SHP77 treated with DMSO at 0.1 percent for 48 hours (cell line): ENCODE results near the gene KRT28.
"Not testable (repeated sequence)": the region's sequence is repeated elsewhere in the genome, so short reads cannot be mapped to it uniquely, and the experiment has no call there.

ENCODE experiments used
- DNase-seq: peaks from one replicate; lab custom pipeline; 2025; lab: John Stamatoyannopoulos, UW

Gene KRT28

DNA sequence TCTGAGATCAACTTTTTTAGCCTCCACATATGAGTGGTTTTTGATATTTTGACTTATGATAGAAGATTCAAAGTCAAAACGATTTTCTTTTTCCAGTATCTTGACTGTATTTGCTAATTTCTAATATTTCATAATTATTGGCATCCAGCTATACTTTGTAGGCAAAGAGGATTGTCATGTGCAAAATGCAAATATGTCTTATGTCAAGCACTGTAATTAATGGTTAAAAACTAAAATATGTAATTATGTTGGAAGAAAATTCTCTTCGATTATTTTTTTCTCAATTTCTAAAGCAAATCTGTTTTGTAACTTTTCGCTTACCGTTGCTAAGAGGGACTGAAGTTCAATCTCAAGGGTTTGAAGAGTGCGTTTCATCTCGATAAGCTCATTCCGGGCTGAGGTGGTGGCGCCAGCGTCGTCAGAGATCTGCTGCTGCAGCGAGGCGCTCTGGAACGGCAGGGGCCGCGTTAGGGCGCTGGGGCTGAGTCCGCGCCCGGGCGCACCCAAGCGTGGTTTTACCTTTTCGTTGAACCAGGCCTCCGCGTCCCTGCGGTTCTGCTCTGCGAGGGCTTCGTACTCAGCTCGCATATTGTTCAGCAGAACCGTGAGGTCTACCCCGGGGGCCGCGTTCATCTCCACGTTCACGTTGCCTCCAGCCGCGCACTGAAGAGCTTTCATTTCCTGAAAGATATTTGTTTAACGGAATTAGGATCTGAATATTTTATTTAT is 20.4 kb downstream of the KRT28 start:
- no peak for DNase-seq

DNA sequence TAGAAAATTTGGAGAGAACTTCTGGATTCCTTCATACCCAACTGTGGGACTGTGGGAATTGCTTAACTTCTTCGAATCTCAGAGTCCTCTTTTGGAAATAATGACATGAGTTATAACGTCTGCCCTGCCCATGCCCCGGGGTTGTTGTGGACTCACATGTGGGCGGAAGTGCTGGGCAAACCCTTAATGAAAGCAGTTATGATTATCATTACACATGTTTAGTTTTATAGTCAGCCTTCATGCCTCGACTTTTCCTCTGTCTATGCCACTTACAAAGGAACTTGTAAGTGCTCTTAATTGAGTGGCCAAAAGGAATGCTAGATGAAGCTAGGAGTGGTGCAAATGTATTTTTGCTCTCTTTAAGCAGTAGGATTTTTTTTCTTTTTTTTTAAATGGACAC is 21.3 kb downstream of the KRT28 start:
- DNase-seq, result no peak

DNA sequence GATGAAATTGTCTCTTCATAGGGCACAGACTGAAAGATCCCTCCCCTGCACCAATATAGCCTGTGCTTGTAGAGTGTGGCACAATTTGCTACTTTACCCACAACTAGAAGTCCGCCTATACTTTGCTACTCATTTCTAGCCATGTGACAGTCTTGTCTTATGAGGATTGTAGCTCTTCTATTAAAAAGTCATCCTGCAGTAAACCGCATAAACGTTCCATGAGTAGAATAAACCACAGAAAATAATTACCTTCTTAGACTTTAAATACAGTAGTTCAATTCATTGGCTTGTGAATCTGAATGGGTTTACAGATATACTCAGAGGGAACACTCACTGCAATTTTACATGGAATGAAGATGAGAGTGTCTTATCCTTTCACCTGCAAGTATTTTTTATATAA is 21.8 kb downstream of the KRT28 start:
- no peak for DNase-seq

DNA sequence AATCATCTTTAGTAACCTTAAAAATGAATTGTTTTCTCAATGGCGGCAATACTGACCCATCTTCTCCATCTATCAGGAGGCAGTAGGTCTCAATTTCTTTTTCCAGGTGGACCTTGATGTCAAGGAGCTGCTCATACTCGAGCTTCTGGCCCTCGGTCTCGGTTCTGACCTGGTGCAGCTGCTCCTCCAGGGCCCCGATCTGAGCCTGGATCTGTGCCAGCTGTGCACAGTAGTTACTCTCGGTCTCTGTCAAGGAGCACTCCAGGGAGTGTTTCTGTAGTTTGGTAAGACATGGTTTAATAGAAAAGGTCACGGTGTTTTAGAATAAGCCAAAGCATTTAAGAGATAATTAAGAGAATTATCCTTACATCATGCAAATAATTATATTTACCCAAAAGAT is 22.3 kb downstream of the KRT28 start:
- no peak for DNase-seq

DNA sequence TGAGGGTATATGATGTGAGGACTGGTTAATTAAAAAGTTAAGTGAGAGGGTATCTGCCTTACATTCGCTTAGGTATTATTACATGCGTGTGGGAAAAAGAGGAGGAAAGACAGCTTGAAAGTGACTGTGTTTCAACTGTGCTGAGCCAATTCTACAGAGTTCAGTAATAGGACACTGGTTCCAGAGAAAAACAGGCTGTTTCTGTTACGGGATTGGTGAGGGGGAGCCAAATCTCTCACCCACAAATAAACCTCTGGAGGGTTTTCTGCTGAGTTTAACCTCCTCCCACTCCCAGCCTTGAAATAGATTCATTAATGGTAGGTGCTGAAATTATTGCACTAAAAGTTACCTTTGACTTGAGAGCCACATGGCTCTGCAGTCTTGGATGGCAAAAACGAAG is 23.8 kb downstream of the KRT28 start:
- no peak for DNase-seq

DNA sequence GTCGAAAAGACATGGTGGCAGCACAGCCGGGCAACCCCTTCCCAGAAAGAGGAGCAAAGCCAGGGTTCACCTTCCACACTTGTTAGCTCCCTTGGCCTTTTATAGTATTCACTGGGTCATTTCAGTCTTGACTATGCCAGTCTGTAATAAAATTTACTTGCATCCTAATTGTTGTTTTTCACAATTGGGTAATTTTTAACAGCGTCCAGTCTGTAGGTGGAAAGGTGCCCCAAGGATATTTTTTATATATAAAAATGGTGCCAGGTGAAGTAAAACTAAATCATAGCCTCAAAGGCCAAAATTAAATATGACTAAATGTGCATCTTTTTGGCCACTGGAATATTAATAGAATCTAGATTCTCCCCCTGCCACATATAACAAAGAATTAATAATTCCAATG is 27.7 kb downstream of the KRT28 start, which contains the start of gene KRT26:
Gene KRT26 (minus strand): TSS at position 101 of the 400 bp plus-strand sequence. CDS start 88 bp downstream, at position 13.
- no peak for DNase-seq

DNA sequence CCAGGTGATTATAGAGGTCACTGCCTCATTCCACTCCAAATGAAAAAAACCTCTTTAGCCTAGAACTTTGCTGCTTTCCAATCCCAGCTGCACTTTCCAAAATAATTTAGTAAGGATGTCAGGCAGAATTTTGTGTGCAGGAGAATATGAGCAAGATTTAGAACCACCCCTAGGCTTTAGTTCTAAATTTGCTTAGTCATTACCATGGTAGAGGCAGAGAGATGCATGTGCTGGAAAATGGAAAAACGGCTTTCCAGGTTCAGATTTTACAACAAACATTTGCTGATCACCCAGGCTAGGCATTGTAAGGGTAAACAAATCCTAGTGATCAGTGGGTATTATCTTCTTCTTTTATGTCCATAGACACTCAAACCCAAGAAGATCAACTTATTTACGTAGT is 34.1 kb downstream of the KRT28 start:
- no peak for DNase-seq

DNA sequence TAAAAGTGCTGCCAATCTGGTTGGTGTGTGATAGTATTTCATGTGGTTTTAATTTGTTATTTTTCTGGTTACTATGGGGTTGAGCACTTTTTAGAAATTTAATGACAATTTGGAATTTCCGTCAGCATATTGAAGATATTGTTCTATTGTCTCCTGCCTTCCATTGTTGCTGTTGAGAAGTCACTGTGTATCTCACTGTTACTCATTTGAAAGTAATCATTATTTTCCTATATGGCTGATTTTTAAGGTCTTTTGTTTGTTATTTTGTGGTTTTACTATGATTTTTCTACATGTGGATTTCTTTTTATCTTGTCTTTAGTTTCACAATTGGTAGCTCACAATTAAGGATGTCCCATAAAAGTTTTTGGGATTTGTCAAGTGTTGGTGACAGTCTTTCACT is 36.0 kb downstream of the KRT28 start:
- no peak for DNase-seq

DNA sequence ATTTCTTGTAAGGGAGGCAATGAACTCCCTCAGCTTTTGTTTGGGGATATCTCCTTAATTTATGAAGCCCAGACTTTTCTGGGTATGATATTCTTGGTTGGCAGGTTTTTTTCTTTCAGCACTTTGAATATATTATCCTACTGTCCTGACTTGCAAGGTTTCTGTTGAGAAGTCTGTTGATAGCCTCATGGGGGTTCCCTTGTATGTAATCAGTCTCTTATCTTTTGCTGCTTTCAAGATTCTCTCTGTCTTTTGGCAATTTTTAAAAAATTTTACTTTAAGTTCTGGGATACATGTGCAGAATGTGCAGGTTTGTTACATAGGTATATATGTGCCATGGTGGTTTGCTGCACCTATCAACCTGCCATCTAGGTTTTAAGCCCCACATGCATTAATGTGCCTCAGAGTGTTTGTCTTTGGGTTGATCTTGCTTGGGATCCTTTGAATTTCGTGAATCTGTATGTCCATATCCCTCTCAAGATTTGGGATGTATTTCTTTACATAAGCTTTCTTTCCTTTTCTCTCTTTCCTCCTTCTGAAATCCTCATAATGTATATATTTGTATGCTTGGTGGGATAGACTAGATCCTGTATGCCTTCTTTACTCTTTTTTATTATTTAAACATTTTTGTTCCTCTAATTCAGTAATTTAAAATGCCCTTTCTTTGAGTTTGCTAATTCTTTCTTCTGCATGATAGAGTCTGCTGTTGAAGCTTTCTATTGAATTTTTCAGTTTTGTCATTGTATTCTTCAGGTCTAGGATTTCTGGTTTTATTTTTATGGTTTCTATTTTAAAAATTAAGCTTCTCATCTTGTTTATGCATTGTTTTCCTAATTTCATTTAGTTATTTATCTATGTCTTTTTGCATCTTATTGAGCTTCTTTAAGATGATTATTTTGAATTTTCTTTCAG is 39.4 kb downstream of the KRT28 start:
- DNase-seq, result no peak

DNA sequence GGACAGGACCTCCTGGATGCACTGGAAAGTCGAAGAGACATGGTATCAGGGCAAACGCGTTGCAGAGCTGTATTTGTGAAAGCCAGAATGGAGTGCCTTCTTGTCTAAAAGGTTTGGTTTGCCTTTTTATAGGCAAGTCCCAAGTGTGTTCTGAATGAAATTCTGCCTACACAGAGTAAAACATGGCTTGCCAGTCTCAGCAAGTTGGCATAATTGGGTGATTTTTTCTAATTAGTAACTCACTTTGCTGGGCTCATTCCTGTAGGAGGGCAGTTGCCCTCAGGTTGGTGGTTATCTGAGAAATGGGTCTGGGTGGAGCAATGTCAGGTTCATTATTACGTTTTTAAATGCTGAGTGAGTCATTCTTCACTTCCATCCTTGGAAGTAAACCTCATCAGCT is 44.5 kb downstream of the KRT28 start, which contains the start of gene KRT25:
Gene KRT25 (minus strand): TSS at position 101 of the 400 bp plus-strand sequence. CDS start 60 bp downstream, at position 41.
- no peak for DNase-seq

DNA sequence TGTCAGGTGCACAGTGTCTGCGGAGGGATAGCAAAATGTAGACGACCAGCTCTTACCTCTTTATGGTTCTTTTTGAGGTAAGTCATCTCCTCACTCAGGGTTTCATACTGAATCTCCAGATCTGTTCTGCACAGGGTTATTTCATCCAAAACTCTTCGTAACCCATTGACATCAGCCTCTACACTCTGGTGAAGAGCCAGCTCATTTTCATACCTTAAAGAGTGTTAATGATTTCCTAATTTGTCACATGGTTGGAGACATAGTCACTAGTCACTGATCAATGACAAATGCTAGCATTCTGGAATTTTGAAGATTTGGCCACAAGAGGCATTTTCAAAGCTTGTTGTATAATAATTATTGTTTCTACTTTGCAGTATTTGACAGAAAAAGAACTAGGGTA is 46.0 kb downstream of the KRT28 start:
- DNase-seq, result no peak

DNA sequence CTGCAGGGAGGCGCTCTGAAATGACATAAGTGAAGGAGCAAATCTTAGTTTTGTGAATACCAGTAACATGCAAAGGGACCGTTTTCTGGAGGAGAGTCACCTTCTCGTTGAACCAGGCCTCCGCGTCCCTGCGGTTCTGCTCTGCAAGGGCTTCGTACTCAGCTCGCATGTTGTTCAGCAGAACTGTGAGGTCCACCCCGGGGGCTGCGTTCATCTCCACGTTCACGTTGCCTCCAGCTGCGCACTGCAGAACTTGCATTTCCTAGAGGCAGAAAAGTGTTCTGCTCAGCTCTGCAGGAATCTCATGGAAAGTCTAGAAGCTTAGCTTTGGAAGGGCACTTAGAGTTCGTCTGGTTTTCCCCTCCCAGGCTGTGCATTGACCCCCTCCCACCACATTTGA is 48.7 kb downstream of the KRT28 start:
- no peak for DNase-seq

DNA sequence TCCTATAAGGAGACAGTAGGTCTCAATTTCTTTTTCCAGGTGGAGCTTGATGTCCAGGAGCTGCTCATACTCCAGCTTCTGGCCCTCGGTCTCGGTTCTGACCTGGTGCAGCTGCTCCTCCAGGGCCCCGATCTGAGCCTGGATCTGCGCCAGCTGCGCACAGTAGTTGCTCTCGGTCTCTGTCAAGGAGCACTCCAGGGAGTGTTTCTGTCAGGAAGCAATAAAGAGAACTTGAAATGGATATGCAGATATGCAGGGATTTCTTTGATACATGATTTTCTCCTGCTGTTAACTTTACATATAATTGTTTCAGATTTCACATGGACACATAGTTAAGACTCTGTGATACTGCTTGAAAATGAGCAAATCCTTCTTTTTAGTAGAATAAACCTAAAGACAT is 49.4 kb downstream of the KRT28 start:
- DNase-seq, result no peak

DNA sequence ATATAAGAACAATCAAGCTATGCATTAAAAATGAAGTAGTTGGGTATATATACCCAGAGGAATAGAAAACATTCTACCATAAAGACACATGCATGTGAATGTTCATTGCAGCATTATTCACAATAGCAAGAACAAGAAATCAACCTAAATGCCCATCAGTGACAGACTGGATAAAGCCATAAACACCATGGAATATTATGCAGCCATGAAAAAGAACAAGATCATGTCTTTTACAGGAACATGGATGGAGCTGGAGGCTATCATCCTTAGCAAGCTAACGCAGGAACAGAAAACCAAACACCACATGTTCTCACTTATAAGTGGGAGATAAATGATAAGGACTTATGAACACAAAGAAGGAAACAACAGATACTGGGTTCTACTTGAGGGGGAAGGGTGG is 51.1 kb downstream of the KRT28 start:
- not testable (repeated sequence) for DNase-seq
